ENCODE data around the gene LAMA3.

Gene LAMA3

GRCh38 chr18:23779696-23780303, 90.5 kb downstream of the LAMA3 start:
- peak; percentile 27 for DNase-seq (ENCODE audit: low read depth)

GRCh38 chr18:23784832-23785245, 95.6 kb downstream of the LAMA3 start:
- DNase-seq (ENCODE audit: low read depth) = peak; percentile 79

GRCh38 chr18:23793051-23793450, 103.8 kb downstream of the LAMA3 start:
- no peak for DNase-seq (ENCODE audit: low read depth)

GRCh38 chr18:23793985-23794867, 105.0 kb downstream of the LAMA3 start:
- DNase-seq (ENCODE audit: low read depth) = no peak

GRCh38 chr18:23798249-23798648, 109.0 kb downstream of the LAMA3 start:
- DNase-seq (ENCODE audit: low read depth) = no peak

- no peak for DNase-seq (ENCODE audit: low read depth)
These were observed 109.6 kb downstream of the LAMA3 start for GRCh38 chr18:23798824-23799223.

GRCh38 chr18:23799540-23799939, 110.3 kb downstream of the LAMA3 start:
- no peak for DNase-seq (ENCODE audit: low read depth)

- no peak for DNase-seq (ENCODE audit: low read depth)
These were observed 111.6 kb downstream of the LAMA3 start for GRCh38 chr18:23800902-23801301.

- DNase-seq (ENCODE audit: low read depth) = no peak
These were observed 113.6 kb downstream of the LAMA3 start for GRCh38 chr18:23802817-23803216.

GRCh38 chr18:23803755-23804154, 114.5 kb downstream of the LAMA3 start:
- DNase-seq (ENCODE audit: low read depth) = no peak

- no peak for DNase-seq (ENCODE audit: low read depth)
These were observed 116.6 kb downstream of the LAMA3 start for GRCh38 chr18:23805898-23806297.

GRCh38 chr18:23809415-23809814, 120.2 kb downstream of the LAMA3 start:
- no peak for DNase-seq (ENCODE audit: low read depth)

- DNase-seq (ENCODE audit: low read depth) = no peak
These were observed 121.1 kb downstream of the LAMA3 start for GRCh38 chr18:23810396-23810795.

GRCh38 chr18:23811176-23811575, 121.9 kb downstream of the LAMA3 start:
- DNase-seq (ENCODE audit: low read depth) = no peak

- no peak for DNase-seq (ENCODE audit: low read depth)
These were observed 123.5 kb downstream of the LAMA3 start for GRCh38 chr18:23812546-23813440.

- no peak for DNase-seq (ENCODE audit: low read depth)
These were observed 125.8 kb downstream of the LAMA3 start for GRCh38 chr18:23814991-23815614.

GRCh38 chr18:23816021-23816420, 126.8 kb downstream of the LAMA3 start:
- DNase-seq (ENCODE audit: low read depth) = no peak

GRCh38 chr18:23816740-23817139, 127.5 kb downstream of the LAMA3 start:
- no peak for DNase-seq (ENCODE audit: low read depth)

GRCh38 chr18:23819001-23819400, 129.7 kb downstream of the LAMA3 start:
- no peak for DNase-seq (ENCODE audit: low read depth)

GRCh38 chr18:23822590-23823385, 133.5 kb downstream of the LAMA3 start:
- peak; percentile 60 for DNase-seq (ENCODE audit: low read depth)

- no peak for DNase-seq (ENCODE audit: low read depth)
These were observed 135.0 kb downstream of the LAMA3 start for GRCh38 chr18:23824240-23824639.

Measured in GM04503 (cell line).